Measurements from ENCODE around the gene MCRIP2.

Gene MCRIP2

DNA sequence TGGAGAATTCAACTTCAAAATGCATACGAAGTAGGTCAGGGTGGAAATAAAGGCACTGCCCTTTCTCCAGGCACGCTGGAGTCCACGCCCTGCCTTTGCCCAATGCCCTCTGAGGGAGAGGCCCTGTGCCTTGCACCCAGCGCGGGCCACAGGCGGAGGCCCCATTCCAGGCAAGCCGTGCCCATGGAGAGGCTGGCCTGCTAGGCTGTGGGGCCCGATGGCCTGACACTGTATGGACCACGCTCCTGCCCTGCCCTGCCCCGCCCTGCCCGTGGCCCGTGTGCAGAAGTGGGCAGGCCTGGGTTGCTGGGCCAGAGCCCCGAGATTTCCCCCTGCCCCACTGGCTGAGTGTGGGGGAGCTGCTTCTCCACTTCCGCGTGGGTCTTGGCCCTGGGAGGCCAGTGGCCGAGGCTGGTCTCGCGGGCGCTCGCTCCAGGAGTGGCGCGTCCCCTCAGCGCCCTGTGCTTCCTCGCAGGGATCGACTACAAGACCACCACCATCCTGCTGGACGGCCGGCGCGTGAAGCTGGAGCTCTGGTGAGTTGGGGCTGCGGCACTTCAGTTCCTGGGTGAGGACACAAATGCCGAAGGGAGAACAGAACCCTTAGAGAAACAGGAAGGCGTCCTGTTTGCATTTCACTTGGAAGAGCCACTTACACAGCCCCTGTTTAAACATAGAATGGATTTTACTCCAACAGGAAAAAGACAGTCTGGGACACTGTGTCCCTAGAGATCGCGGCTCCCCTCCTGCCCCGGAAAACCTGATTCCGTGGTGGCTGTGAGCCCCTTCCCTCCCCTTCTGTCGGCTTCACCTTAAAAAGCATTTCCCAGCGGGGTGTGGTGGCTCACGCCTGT, 24.7 kb upstream of the MCRIP2 start:
- no peak for FAIRE-seq
- no peak for DNase-seq (ENCODE audit: insufficient read length, low spot score)

DNA sequence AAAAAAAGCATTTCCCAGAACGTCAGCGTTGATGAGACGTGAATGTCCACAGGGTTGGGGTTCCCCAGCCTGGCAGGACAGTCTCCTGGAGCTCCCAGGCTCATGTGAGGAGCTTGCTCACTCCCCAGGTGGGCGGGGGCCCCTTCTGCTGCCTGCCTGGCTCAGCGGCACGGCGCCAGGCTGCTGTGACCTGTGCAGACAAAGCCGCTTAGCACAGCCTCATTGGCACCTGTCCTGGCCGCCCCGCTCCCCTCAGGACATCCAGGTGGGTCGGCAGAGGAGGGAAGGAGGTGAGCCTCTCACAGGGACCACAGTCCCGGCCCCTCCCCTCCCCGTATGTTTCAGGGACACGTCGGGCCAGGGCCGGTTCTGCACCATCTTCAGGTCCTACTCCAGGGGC, 23.8 kb upstream of the MCRIP2 start:
- FAIRE-seq (no peak), DNase-seq (ENCODE audit: insufficient read length, low spot score) (no peak)
- no peak for TF ChIP-seq PAX5 (IDR thresholded peaks at IDR 0.05; ENCODE audit: insufficient read depth, low read length, severe bottlenecking)
- no peak for TF ChIP-seq POLR2AphosphoS5 (IDR thresholded peaks at IDR 0.05; ENCODE audit: low read depth, low read length)

More for the DNA sequence above, 24.7 kb upstream of the MCRIP2 start:
- no peak for TF ChIP-seq POLR2AphosphoS5 (IDR thresholded peaks at IDR 0.05; ENCODE audit: low read depth, low read length)
- no peak for TF ChIP-seq POLR2A (IDR thresholded peaks at IDR 0.05; ENCODE audit: low read depth, low read length)

DNA sequence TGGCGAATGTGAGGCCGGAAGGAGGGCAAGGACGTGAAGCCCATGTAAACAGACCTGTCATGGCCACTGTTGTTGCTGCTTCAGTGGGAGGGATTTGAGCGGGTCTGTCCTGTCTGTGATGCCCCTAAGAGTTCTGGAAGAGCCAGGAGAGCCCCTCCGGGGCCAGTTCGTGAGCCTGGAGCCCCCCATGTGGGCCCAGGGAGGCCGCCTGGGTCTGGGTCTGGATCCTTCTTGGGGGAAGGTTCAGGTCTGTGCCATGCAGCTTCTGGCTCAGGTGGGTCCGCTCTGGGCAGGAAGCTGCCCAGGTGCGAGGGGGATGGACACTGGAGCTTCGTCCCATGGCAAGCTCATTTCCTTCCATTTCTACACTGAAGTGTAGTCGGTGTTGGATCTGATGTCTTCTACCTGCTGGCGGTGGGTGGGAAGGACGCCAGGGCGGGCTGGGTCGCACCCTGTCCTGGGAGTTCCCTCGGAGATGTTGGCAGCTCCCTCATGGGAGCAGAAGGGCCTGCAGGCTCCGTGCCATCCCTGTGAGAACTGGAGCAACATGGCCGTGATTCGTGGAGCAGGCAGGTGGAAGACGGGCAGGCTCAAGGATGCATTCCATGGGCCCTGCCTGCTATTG, 22.0 kb upstream of the MCRIP2 start:
- FAIRE-seq (no peak), DNase-seq (ENCODE audit: insufficient read length, low spot score) (no peak)
- TF ChIP-seq POLR2A (IDR thresholded peaks at IDR 0.05; ENCODE audit: low read depth, low read length), result no peak
- TF ChIP-seq PAX5 (IDR thresholded peaks at IDR 0.05; ENCODE audit: insufficient read depth, low read length, severe bottlenecking), result no peak
- TF ChIP-seq SPI1 (IDR thresholded peaks at IDR 0.05; ENCODE audit: low read depth, low read length), result no peak
- no peak for TF ChIP-seq POU2F2 (IDR thresholded peaks at IDR 0.05; ENCODE audit: low read depth, low read length)
- no peak for TF ChIP-seq POLR2AphosphoS5 (IDR thresholded peaks at IDR 0.05; ENCODE audit: low read depth, low read length)
- TF ChIP-seq TAF1 (IDR thresholded peaks at IDR 0.05; ENCODE audit: low read depth, low read length), result no peak

DNA sequence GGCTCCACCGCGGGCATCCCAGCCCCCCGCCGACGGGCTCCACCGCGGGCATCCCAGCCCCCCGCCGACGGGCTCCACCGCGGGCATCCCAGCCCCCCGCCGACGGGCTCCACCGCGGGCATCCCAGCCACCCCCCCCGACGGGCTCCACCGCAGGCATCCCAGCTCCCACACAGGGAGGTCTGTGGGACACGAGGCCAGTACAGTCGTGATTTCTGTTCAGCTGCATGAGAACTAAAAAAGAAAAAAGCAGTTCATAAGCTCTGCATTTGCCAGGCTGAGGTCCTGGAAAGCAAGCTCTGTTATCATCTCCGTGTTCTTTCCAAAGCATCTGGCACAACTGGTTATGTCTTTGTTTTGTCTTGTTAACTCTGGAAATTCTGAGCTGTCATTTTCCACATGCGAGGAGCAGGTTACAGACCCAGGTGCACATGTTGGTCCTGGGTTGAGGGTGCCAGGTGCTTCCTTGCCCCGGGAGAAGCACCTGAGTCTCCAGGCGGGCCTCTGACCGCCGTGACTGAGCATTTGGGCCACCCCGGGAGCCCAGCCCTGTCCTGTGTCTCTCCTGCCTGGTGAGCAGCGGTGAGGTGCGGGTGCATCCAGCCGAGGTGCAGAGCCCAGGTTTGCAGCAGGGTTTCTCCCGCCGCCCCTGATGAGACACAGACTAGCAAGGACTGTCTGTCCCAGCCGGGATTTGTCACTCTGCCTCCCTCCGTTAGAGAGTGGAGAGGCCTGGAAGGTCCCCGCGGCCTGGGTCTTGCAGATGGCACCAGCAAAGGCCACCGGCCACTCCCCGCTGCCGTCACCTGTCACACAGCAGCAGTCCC, 20.7 kb upstream of the MCRIP2 start:
- DNase-seq (ENCODE audit: insufficient read length, low spot score), result no peak
- FAIRE-seq, result no peak
- TF ChIP-seq TAF1 (IDR thresholded peaks at IDR 0.05; ENCODE audit: low read depth, low read length) (no peak), POU2F2 (IDR thresholded peaks at IDR 0.05; ENCODE audit: low read depth, low read length) (no peak), SPI1 (IDR thresholded peaks at IDR 0.05; ENCODE audit: low read depth, low read length) (no peak), POLR2A (IDR thresholded peaks at IDR 0.05; ENCODE audit: low read depth, low read length) (no peak), POLR2AphosphoS5 (IDR thresholded peaks at IDR 0.05; ENCODE audit: low read depth, low read length) (no peak), PAX5 (IDR thresholded peaks at IDR 0.05; ENCODE audit: insufficient read depth, low read length, severe bottlenecking) (no peak)

DNA sequence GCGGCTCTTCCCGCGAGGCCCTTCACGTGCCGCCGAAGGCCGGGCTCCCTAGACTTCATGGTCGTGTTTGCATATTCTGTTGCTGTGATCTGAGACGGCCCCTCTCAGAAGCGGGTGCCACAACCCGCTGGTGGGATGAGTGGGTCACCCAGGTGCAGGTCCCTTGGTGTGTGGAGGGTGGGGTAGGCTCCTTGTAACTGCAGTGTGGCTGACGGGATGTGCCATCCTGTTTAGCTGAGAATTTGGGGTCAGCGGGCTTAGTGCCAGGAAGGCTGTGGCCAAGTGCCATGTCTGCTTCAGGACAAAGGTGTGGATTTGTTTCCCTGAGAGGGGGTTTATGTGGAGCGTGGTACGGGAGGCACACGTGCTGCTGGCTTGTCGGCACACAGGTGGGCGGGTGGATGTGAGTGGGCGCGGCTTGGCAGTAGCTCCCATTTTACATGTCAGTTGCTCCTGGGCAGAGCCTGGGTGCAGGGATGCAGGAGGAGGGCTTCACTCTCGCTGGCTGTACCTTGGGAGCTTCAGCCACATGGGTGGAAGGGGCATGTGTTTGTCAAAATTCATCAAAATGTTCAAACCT, 20.0 kb upstream of the MCRIP2 start:
- TF ChIP-seq PAX5 (IDR thresholded peaks at IDR 0.05; ENCODE audit: insufficient read depth, low read length, severe bottlenecking) (no peak), POU2F2 (IDR thresholded peaks at IDR 0.05; ENCODE audit: low read depth, low read length) (no peak), POLR2A (IDR thresholded peaks at IDR 0.05; ENCODE audit: low read depth, low read length) (no peak), POLR2AphosphoS5 (IDR thresholded peaks at IDR 0.05; ENCODE audit: low read depth, low read length) (no peak), SPI1 (IDR thresholded peaks at IDR 0.05; ENCODE audit: low read depth, low read length) (no peak), TAF1 (IDR thresholded peaks at IDR 0.05; ENCODE audit: low read depth, low read length) (no peak)
- FAIRE-seq (no peak), DNase-seq (ENCODE audit: insufficient read length, low spot score) (no peak)

DNA sequence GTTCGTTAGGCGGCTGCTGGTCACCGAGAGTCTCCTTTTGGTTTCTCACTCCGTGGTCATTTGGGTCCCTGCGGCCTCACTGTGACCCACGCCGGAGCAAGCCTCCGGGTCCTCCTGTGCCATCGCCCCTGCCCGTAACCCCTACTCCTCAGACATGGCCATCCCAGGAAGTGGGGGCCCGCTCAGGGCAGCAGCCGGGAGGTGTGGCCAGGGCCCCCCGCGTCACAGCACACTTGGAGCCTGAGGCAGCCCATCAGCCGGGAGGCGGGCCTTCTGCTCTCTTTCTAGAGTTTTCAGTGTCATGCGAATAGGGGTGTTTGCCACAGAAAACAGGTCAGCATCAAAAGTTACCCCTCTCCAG, 18.7 kb upstream of the MCRIP2 start:
- TF ChIP-seq POLR2AphosphoS5 (IDR thresholded peaks at IDR 0.05; ENCODE audit: low read depth, low read length) (no peak), PAX5 (IDR thresholded peaks at IDR 0.05; ENCODE audit: insufficient read depth, low read length, severe bottlenecking) (no peak), TAF1 (IDR thresholded peaks at IDR 0.05; ENCODE audit: low read depth, low read length) (no peak), POU2F2 (IDR thresholded peaks at IDR 0.05; ENCODE audit: low read depth, low read length) (no peak), POLR2A (IDR thresholded peaks at IDR 0.05; ENCODE audit: low read depth, low read length) (no peak), SPI1 (IDR thresholded peaks at IDR 0.05; ENCODE audit: low read depth, low read length) (no peak)
- FAIRE-seq (no peak), DNase-seq (ENCODE audit: insufficient read length, low spot score) (no peak)

DNA sequence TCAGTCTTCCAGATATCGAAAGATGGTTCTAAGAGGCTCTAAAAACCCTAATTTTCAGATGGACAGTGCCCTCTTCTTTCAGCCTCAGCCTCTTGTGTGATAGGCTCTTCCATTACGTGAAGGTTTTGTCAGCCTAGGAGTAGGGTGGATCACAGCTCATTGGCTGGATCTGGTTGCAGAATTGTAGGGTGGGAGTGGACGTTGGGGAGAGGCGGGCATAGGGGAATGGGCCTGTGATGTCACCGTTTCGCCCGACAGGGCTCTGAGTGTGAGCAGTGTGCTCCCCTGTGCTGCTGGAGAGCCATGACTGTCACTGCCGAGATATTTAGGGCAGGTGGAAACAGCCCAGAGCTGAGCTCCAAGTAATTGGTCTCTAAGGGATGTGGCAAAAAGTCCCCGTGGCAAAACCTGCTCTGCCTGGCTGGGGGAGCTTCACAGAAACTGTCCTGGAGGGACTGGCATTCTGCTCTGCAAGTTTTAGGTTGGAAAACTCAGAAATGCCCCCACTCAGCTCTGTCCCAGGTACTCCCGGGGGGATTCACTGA, 17.0 kb upstream of the MCRIP2 start:
- FAIRE-seq (no peak), DNase-seq (ENCODE audit: insufficient read length, low spot score) (no peak)
- TF ChIP-seq PAX5 (IDR thresholded peaks at IDR 0.05; ENCODE audit: insufficient read depth, low read length, severe bottlenecking) (no peak), TAF1 (IDR thresholded peaks at IDR 0.05; ENCODE audit: low read depth, low read length) (no peak), SPI1 (IDR thresholded peaks at IDR 0.05; ENCODE audit: low read depth, low read length) (no peak), POLR2A (IDR thresholded peaks at IDR 0.05; ENCODE audit: low read depth, low read length) (no peak), POLR2AphosphoS5 (IDR thresholded peaks at IDR 0.05; ENCODE audit: low read depth, low read length) (no peak), POU2F2 (IDR thresholded peaks at IDR 0.05; ENCODE audit: low read depth, low read length) (no peak)

DNA sequence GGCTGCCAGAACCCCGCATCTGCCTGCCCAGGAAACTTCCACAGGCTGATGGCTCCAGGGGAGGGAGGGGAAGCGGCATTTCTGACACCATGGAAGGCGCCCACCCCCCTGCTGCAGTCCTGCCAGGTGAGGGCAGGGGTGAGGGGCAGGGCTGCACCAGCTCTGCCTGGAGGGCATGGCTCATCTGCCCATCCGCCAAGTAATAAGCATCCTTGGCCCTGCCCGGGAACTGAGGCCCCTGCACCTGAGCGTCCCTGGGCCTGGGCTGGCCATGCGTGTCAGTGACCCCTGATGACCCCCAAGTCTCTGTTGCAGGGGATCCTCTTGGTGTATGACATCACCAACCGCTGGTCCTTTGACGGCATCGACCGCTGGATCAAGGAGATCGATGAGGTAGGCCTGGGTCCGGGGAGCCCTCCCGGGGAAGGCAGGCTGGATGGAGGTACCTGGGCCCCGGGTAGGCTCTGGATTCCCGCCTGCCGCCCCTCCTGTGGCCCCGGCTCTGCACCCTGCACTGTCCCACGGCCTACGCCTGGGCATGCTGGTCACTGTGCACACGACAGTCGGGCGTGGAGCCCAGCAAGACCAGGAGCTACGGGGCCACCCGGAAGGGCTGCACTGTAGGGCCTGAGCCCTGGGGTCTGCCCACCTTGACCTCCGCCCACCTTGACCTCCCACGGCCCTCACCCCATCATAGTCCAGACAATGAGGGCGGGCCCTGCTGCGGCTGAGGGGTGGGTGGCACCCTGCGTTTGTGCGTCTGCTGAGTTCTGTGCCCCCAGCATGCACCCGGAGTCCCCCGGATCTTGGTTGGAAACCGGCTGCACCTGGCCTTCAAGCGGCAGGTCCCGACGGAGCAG, 16.3 kb upstream of the MCRIP2 start:
- TF ChIP-seq PAX5 (IDR thresholded peaks at IDR 0.05; ENCODE audit: insufficient read depth, low read length, severe bottlenecking) (no peak), SPI1 (IDR thresholded peaks at IDR 0.05; ENCODE audit: low read depth, low read length) (no peak), TAF1 (IDR thresholded peaks at IDR 0.05; ENCODE audit: low read depth, low read length) (no peak), POU2F2 (IDR thresholded peaks at IDR 0.05; ENCODE audit: low read depth, low read length) (no peak), POLR2AphosphoS5 (IDR thresholded peaks at IDR 0.05; ENCODE audit: low read depth, low read length) (no peak), POLR2A (IDR thresholded peaks at IDR 0.05; ENCODE audit: low read depth, low read length) (no peak)
- no peak for FAIRE-seq
- no peak for DNase-seq (ENCODE audit: insufficient read length, low spot score)
